HG03558 (cell line): ENCODE measurements around the gene TMEM116.
"Not testable (repeated sequence)": the region's sequence is repeated elsewhere in the genome, so short reads cannot be mapped to it uniquely, and the experiment has no call there.

Experiments used
- ATAC-seq: cut with Tn5 transposase; IDR thresholded peaks from one replicate; pipeline ENCODE4 v1.9.1; 2021; ENCODE audit warnings: moderate number of reproducible peaks; ENCODE audit not compliant: unreplicated experiment; ENCODE audit errors: extremely low read depth

The TMEM116 gene

GRCh38 chr12:112010415-112011344 lies 2.3 kb downstream of the TMEM116 start:
- no peak for ATAC-seq

DNA sequence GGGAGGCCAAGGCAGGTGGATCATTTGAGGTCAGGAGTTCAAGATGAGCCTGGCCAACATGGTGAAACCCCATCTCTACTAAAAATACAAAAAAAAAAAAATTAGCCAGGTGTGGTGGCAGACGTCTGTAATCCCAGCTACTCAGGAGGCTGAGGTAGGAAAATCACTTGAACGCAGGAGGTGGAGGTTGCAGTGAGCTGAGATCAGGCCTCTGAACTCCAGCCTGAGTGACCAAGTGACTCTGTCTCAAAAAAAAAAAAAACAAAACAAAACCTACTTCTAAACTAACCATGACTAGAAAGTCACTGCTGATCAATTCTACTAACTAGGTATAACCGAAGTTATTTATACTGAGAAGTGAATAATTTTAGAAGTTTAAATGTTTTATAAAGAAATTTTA lies 3.4 kb downstream of the TMEM116 start:
- not testable (repeated sequence) for ATAC-seq

GRCh38 chr12:112008918-112009317 lies 4.0 kb downstream of the TMEM116 start:
- no peak for ATAC-seq

- no peak for ATAC-seq
Measured at GRCh38 chr12:112007945-112008344, 5.0 kb downstream of the TMEM116 start.

- ATAC-seq = no peak
Measured at GRCh38 chr12:112005419-112006395, 7.3 kb downstream of the TMEM116 start.

DNA sequence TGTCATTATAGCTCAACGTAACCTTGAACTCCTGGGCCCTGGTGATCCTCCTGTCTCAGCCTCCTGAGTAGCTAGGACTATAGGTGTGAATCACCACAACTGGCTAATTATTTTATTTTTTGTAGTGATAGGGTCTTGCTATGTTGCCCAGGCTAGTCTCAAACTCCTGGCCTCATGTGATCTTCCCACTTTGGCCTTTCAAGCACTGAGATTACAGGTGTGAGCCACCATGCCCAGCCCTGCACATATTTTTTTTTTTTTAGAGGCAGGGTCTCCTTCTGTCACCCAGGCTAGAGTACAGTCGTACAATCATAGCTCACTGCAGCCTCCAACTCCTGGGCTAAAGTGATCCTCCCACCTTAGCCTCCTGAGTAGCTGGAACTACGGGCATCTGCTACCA lies 8.9 kb downstream of the TMEM116 start:
- no peak for ATAC-seq

- ATAC-seq = no peak
Measured at GRCh38 chr12:112001576-112001975, 11.4 kb downstream of the TMEM116 start.

DNA sequence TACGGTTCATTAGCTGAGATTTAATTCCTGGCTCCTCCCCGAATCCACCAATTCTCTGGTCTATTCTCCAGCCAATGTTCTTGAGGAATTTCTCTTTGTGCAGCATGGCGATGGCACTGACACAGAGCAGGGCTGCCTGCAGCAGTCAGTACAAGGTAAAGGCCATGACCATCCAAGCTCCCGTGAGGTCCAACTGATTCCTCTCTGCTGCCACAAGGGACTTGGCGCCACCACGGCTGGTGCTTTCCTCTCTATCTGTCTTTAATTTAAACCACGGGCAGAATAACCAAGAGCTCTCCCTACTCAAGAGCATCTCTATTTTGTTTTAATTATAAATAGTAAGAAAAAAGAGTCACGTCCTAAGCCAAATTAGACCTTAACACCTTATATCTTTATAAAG lies 12.1 kb downstream of the TMEM116 start:
- ATAC-seq = no peak

DNA sequence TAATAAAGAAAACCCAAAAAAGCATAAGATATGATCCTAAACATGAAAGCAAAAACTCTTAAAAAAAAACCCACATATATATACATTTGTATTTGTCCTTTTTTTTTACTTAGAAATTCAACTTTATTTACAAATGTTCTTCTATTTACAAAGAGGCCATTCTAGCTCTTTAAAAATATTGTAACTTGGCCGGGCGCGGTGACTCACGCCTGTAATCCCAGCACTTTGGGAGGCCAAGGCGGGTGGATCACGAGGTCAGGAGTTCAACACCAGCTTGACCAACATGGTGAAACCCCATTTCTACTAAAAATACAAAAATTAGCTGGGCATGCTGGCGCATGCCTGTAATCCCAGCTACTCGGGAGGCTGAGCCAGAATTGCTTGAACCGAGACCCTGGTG lies 13.8 kb downstream of the TMEM116 start:
- not testable (repeated sequence) for ATAC-seq

- ATAC-seq = no peak
Measured at GRCh38 chr12:111998015-111998414, 14.9 kb downstream of the TMEM116 start.

DNA sequence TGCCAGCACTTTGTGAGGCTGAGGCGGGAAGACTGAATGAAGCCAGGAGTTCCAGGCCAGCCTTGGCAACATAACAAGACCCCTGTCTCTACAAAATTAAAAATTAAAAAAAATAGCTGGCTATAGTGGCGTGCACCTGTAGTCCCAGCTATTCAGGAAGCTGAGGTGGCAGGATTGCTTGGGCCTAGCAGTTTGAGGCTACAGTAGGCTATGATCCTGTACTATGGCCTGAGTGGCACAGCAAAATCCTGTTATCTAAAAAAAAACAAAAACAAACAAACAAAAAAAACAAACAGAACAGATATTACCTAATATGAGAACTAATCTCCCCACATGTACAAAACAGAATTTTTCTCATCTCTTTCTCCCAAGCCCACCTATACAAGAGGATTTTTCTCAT lies 15.7 kb downstream of the TMEM116 start:
- ATAC-seq = no peak

DNA sequence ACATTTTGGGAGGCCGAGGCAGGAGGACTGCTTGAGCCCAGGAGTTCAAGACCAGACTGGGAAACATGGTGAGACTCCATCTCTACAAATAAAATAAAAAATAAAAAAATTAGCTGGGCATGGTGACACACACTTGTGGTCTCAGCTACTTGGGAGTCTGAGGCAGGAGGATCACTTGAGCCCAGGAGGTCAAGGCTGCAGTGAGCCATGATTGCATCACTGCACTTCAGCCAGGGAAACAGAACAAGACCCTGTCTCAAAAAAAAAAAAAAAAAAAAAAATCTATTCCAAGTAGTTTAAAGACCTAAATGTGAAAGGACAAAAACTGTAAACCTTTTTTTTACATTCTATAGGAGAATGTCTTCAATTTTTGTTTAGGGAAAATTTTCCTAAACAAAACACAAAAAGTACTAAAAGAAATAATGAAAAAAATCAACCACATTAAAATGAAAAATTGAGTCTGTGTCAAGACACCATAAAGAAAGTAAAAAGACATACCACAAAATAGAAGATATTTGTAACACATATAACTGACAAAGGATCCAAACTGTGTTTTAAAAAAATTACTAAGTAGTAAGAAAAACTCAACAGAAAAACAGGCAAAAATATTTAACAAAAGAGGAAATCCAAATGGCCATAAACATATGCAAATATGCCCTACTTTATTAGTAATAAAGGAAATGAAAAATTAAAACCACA lies 17.0 kb downstream of the TMEM116 start:
- ATAC-seq = no peak

GRCh38 chr12:111994211-111995111 lies 18.5 kb downstream of the TMEM116 start:
- not testable (repeated sequence) for ATAC-seq

GRCh38 chr12:111993292-111994150 lies 19.4 kb downstream of the TMEM116 start:
- no peak for ATAC-seq

DNA sequence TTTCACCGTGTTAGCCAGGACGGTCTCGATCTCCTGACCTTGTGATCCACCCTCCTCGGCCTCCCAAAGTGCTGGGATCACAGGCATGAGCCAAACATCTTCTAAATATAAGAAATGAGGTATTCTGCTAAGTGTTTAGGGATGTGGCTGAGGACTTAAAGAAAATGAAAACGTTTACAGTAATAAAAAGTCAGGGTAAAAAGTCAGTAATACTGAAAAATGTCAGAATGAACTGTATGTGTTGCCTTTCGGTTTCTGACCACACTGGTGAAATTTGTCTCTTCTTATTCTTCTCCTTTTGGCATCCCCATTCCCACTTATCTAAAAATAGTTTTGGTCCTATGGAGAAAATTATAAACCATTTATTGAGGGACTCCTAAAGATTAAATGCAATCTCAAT lies 20.5 kb downstream of the TMEM116 start:
- no peak for ATAC-seq

GRCh38 chr12:111991946-111992345 lies 21.0 kb downstream of the TMEM116 start:
- no peak for ATAC-seq

- ATAC-seq = no peak
Measured at GRCh38 chr12:111991535-111991934, 21.4 kb downstream of the TMEM116 start.

DNA sequence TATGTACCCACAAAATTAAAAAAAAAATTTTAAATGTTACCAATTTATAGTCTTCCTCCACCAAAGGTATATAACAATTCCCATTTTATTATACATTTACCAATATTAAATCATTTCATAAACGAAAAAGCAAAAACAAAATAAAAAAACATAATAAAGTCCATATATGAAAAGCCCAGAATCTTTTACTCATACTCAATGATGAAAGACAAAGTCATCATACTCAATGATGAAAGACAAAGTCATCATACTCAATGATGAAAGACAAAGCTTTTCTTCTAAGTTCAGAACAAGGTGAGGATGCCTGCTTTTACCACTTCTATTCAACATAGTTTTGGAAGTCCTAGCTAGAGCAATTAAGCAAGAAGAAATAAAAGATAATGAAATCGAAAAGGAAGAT lies 28.1 kb downstream of the TMEM116 start:
- no peak for ATAC-seq
